WTC11 (cell line): Measurements from ENCODE around the gene KHDRBS1. TPM values are rescaled to one million over a fixed set of nuclear protein-coding genes. Genes with fewer than 3 reads are reported as not detected.

ENCODE experiments used
- ATAC-seq: fragments of 200-7000 bp; cut with Tn5 transposase; 2 replicates; pipeline ENCODE4 v1.10.0; 2021; ENCODE audit warnings: mild to moderate bottlenecking, moderate library complexity
- CTCF ChIA-PET: fragments of 300-600 bp; sonication (Branson Sonifier 250); formaldehyde crosslinking; loops from one replicate; lab custom pipeline; 2021; ENCODE audit warnings: antibody characterized with exemption; lab: Charles Lee
- POLR2A ChIA-PET: fragments of 350-600 bp; sonication (Branson Sonifier 250); formaldehyde crosslinking; loops from one replicate; lab custom pipeline; 2021; ENCODE audit warnings: antibody characterized with exemption; lab: Charles Lee
- DNase-seq: peaks from one replicate; pipeline ENCODE4 v3.0.0; 2021; ENCODE audit warnings: low spot score
- H3K27ac Mint-ChIP-seq: 2 replicates; pipeline ENCODE4 v1.8.0; 2021; ENCODE audit warnings: mixed read lengths
- H3K27me3 Mint-ChIP-seq: 2 replicates; pipeline ENCODE4 v1.8.0; 2021; ENCODE audit warnings: low read depth, mild to moderate bottlenecking, moderate library complexity, mixed read lengths
- H3K36me3 Mint-ChIP-seq: 2 replicates; pipeline ENCODE4 v1.8.0; 2021; ENCODE audit warnings: mixed read lengths
- H3K4me1 Mint-ChIP-seq: 2 replicates; pipeline ENCODE4 v1.8.0; 2022; ENCODE audit warnings: mixed read lengths
- H3K4me3 Mint-ChIP-seq: 2 replicates; pipeline ENCODE4 v1.8.0; 2021; ENCODE audit warnings: mild to moderate bottlenecking, moderate library complexity, mixed read lengths
- H3K9me3 Mint-ChIP-seq: 2 replicates; pipeline ENCODE4 v1.8.0; 2021; ENCODE audit warnings: mixed read lengths
- AFF4 ChIP-seq: sonication (generic); formaldehyde crosslinking; IDR thresholded peaks from 2 replicates; pipeline ENCODE4 v1.8.1; 2023; ENCODE audit warnings: mild to moderate bottlenecking, missing genetic modification reagents, borderline replicate concordance
- ATF1 ChIP-seq: sonication (generic); formaldehyde crosslinking; IDR thresholded peaks from 2 replicates; pipeline ENCODE4 v1.8.1; 2023; ENCODE audit warnings: mild to moderate bottlenecking, moderate library complexity, missing genetic modification reagents
- ATF2 ChIP-seq: sonication (generic); formaldehyde crosslinking; IDR thresholded peaks from 2 replicates; pipeline ENCODE4 v1.8.1; 2022; ENCODE audit warnings: low read depth, missing genetic modification reagents, borderline replicate concordance
- ELF4 ChIP-seq: sonication (generic); formaldehyde crosslinking; IDR thresholded peaks from 2 replicates; pipeline ENCODE4 v1.8.1; 2022; ENCODE audit warnings: low read depth, mild to moderate bottlenecking, moderate library complexity, missing genetic modification reagents
- GRHL2 ChIP-seq: fragments of 250-450 bp; sonication (Bioruptor Pico); IDR thresholded peaks from 2 replicates; pipeline ENCODE4 v1.8.0; 2022; ENCODE audit warnings: mild to moderate bottlenecking, moderate library complexity; ENCODE audit not compliant: insufficient replicate concordance, severe bottlenecking
- IRF1 ChIP-seq: sonication (generic); formaldehyde crosslinking; IDR thresholded peaks from 2 replicates; pipeline ENCODE4 v1.8.0; 2023; ENCODE audit warnings: missing genetic modification reagents
- NFATC4 ChIP-seq: fragments of 250-450 bp; sonication (Bioruptor Pico); IDR thresholded peaks from 2 replicates; pipeline ENCODE4 v1.9.0; 2021; ENCODE audit warnings: mild to moderate bottlenecking
- NR3C1 ChIP-seq: sonication (generic); formaldehyde crosslinking; conservative IDR thresholded peaks from 2 replicates; pipeline ENCODE4 v1.8.1; 2023; ENCODE audit warnings: low read depth, mild to moderate bottlenecking, missing genetic modification reagents
- SMAD3 ChIP-seq: sonication (generic); formaldehyde crosslinking; IDR thresholded peaks from 2 replicates; pipeline ENCODE4 v1.8.0; 2022; ENCODE audit warnings: missing genetic modification reagents, mild to moderate bottlenecking, borderline replicate concordance
- SMAD4 ChIP-seq: sonication (generic); formaldehyde crosslinking; IDR thresholded peaks from 2 replicates; pipeline ENCODE4 v1.8.0; 2022; ENCODE audit warnings: mild to moderate bottlenecking, missing genetic modification reagents
- STAT6 ChIP-seq: sonication (generic); formaldehyde crosslinking; conservative IDR thresholded peaks from 2 replicates; pipeline ENCODE4 v1.8.1; 2023; ENCODE audit warnings: mild to moderate bottlenecking, low read depth, missing genetic modification reagents, moderate library complexity
- ZNF232 ChIP-seq: sonication (generic); formaldehyde crosslinking; IDR thresholded peaks from 2 replicates; pipeline ENCODE4 v1.8.0; 2022; ENCODE audit warnings: mild to moderate bottlenecking, missing genetic modification reagents
- ZNF281 ChIP-seq: sonication (generic); formaldehyde crosslinking; IDR thresholded peaks from 2 replicates; pipeline ENCODE4 v1.8.0; 2023; ENCODE audit warnings: mild to moderate bottlenecking, missing genetic modification reagents
- total RNA-seq: library from RNA; stranded (reverse); gene quantifications from 3 replicates; pipeline ENCODE4 v1.2.3, GENCODE V29; 2021
- TF ChIP-seq, protein P1 (sequence below): fragments of 250-450 bp; sonication (Bioruptor Pico); IDR thresholded peaks from 2 replicates; pipeline ENCODE4 v1.9.0; 2021; ENCODE audit warnings: moderate library complexity, mild to moderate bottlenecking, inconsistent platforms, borderline replicate concordance
- TF ChIP-seq, protein P2 (sequence below): fragments of 250-450 bp; sonication (Bioruptor Pico); IDR thresholded peaks from 2 replicates; pipeline ENCODE4 v1.9.0; 2021; ENCODE audit warnings: mild to moderate bottlenecking, borderline replicate concordance
- TF ChIP-seq, protein P3 (sequence below): sonication (generic); formaldehyde crosslinking; conservative IDR thresholded peaks from 2 replicates; pipeline ENCODE4 v1.8.1; 2022; ENCODE audit warnings: mild to moderate bottlenecking, missing genetic modification reagents
- TF ChIP-seq, protein P4 (sequence below): sonication (generic); formaldehyde crosslinking; IDR thresholded peaks from 2 replicates; pipeline ENCODE4 v1.8.0; 2022; ENCODE audit warnings: mild to moderate bottlenecking, missing genetic modification reagents

Gene KHDRBS1
- total RNA-seq, 1 experiment from 2014 or later: 264 TPM

DNA sequence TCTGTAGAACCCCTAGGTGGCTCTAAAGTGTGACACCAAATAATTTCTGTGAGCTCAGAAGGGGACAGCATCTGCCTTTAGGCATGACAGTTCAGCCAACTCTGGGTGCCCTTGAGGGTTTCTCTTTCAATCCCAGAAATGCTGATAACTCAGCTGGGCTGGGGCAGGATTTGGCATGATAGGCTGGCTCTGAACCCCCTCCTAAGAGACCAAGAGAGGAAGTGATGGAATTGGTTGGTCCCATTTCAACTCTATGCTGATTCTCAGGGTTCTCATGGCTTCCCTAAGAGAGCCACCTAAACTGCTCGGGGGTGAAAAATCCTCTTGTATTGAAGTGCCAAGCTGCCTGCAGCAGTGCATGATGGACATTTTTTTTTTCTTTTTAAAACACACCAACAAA, 30.6 kb downstream of the KHDRBS1 start:
- Mint-ChIP-seq H3K4me1 (no peaks in the 10 kb centered on the region), H3K36me3 (peaks cover 76% of the 10 kb centered on the region), H3K27ac (peak overlapping the region; percentile 57; the same call in 1 of the 2 replicates), H3K4me3 (no peak overlapping the region), H3K27me3 (no peaks in the 10 kb centered on the region), H3K9me3 (no peaks in the 10 kb centered on the region)
- no peak for DNase-seq
- ATAC-seq: no peak
- TF ChIP-seq AFF4 (CRISPR knock-in tag) (no peak), IRF1 (CRISPR knock-in tag) (no peak), GRHL2 (no peak), STAT6 (CRISPR knock-in tag) (no peak), NR3C1 (CRISPR knock-in tag) (no peak), ATF1 (CRISPR knock-in tag) (no peak), SMAD3 (no peak)
- TF ChIP-seq, protein P1, sequence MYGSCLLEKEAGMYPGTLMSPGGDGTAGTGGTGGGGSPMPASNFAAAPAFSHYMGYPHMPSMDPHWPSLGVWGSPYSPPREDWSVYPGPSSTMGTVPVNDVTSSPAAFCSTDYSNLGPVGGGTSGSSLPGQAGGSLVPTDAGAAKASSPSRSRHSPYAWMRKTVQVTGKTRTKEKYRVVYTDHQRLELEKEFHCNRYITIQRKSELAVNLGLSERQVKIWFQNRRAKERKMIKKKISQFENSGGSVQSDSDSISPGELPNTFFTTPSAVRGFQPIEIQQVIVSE (CRISPR knock-in tag): no peak
- TF ChIP-seq, protein P2, sequence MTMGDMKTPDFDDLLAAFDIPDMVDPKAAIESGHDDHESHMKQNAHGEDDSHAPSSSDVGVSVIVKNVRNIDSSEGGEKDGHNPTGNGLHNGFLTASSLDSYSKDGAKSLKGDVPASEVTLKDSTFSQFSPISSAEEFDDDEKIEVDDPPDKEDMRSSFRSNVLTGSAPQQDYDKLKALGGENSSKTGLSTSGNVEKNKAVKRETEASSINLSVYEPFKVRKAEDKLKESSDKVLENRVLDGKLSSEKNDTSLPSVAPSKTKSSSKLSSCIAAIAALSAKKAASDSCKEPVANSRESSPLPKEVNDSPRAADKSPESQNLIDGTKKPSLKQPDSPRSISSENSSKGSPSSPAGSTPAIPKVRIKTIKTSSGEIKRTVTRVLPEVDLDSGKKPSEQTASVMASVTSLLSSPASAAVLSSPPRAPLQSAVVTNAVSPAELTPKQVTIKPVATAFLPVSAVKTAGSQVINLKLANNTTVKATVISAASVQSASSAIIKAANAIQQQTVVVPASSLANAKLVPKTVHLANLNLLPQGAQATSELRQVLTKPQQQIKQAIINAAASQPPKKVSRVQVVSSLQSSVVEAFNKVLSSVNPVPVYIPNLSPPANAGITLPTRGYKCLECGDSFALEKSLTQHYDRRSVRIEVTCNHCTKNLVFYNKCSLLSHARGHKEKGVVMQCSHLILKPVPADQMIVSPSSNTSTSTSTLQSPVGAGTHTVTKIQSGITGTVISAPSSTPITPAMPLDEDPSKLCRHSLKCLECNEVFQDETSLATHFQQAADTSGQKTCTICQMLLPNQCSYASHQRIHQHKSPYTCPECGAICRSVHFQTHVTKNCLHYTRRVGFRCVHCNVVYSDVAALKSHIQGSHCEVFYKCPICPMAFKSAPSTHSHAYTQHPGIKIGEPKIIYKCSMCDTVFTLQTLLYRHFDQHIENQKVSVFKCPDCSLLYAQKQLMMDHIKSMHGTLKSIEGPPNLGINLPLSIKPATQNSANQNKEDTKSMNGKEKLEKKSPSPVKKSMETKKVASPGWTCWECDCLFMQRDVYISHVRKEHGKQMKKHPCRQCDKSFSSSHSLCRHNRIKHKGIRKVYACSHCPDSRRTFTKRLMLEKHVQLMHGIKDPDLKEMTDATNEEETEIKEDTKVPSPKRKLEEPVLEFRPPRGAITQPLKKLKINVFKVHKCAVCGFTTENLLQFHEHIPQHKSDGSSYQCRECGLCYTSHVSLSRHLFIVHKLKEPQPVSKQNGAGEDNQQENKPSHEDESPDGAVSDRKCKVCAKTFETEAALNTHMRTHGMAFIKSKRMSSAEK (CRISPR knock-in tag): no peak
- TF ChIP-seq, protein P3, sequence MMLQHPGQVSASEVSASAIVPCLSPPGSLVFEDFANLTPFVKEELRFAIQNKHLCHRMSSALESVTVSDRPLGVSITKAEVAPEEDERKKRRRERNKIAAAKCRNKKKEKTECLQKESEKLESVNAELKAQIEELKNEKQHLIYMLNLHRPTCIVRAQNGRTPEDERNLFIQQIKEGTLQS (CRISPR knock-in tag): no peak
- POLR2A ChIA-PET: no interaction called here
- CTCF ChIA-PET: interaction anchor here (0.6 to 1.6 kb wide), 3 partner anchors 18 to 102 kb away, joined by 3 to 4 read pairs (median 3); partner anchors contain the start of gene TMEM39B

- ChIA-PET CTCF (no interaction called here), POLR2A (no interaction called here)
- no peak for ATAC-seq
- no peak overlapping the region for H3K4me3 Mint-ChIP-seq
- H3K36me3 Mint-ChIP-seq: peaks cover 69% of the 10 kb centered on the region
- no peaks in the 10 kb centered on the region for H3K9me3 Mint-ChIP-seq
- H3K27me3 Mint-ChIP-seq: no peaks in the 10 kb centered on the region
- no peaks in the 10 kb centered on the region for H3K4me1 Mint-ChIP-seq
- H3K27ac Mint-ChIP-seq: peak overlapping the region; percentile 33; the same call in 1 of the 2 replicates
- DNase-seq: no peak
- TF ChIP-seq ELF4 (CRISPR knock-in tag): no peak
- TF ChIP-seq, protein P4, sequence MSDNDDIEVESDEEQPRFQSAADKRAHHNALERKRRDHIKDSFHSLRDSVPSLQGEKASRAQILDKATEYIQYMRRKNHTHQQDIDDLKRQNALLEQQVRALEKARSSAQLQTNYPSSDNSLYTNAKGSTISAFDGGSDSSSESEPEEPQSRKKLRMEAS: no peak
- TF ChIP-seq NFATC4: no peak
- no peak for TF ChIP-seq ATF2 (CRISPR knock-in tag)
- TF ChIP-seq ZNF232 (CRISPR knock-in tag): no peak
- no peak for TF ChIP-seq ZNF281 (CRISPR knock-in tag)
- TF ChIP-seq SMAD4: no peak
Measured at GRCh38 chr1:32045772-32046171, 32.1 kb downstream of the KHDRBS1 start.
